CD4-positive, alpha-beta T cell treated with Interferon alpha-2 for 1 hour (primary cell): Measurements from ENCODE around the gene PACS1.
"Not testable (repeated sequence)": the region's sequence is repeated elsewhere in the genome, so short reads cannot be mapped to it uniquely, and the experiment has no call there.

Source experiments
- DNase-seq, 2 donors: peaks; one replicate each; pipeline ENCODE4 v3.0.0-alpha.2; 2020 to 2022

PACS1 gene

GRCh38 chr11:66069715-66070603 lies at the start of gene PACS1:
Gene PACS1, plus strand, starts transcription at chr11:66070272. Its CDS starts 215 bp downstream, at chr11:66070487.
- DNase-seq: peak; percentile 86 to 90

- DNase-seq: peak; percentile 10 to 65
Measured at GRCh38 chr11:66020618-66021357, 49.3 kb upstream of the PACS1 start.

GRCh38 chr11:66022401-66023185 lies 47.5 kb upstream of the PACS1 start:
- peak; percentile 67 to 78 for DNase-seq

GRCh38 chr11:66023186-66023440 lies 47.0 kb upstream of the PACS1 start:
- DNase-seq: not testable (repeated sequence)

GRCh38 chr11:66026017-66026529 lies 44.0 kb upstream of the PACS1 start, which contains the start of gene CATSPER1:
Gene CATSPER1, minus strand, starts transcription at chr11:66026479. Its CDS starts 100 bp downstream, at chr11:66026379.
- DNase-seq: no peak

- DNase-seq: no peak
Measured at GRCh38 chr11:66032957-66033735, 36.9 kb upstream of the PACS1 start.

DNA sequence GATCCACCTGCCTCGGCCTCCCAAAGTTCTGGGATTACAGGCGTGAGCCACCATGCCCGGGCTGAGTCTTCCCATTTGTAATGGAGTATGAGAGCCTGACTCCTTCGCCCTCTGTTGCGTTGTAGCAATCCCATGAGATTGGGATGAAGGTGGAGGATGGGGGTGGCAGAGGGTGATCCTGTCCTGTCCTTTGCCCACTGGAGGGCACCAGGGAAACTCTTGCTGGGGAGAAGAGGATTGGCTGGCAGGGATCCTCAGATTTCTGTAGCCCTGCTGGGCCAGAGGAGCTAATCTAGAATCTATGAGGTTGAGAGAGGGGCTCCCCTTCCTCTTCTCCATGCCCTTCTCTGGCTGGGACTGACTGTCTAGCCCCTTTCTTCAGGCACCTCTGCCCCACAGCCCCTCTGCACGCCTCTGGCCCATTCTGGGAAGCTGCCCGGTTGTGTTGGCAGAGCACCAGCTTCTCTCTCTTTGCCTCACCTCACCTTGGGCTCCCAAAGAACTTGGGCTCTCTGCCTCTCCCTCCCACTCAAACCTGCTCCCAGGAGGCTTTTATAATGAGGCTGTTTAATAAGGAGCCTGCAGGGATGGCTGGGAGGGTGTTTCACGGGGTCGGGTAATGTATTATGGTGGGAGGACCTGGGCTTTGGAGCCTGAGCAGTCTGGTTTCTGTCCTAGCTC lies 34.3 kb upstream of the PACS1 start:
- DNase-seq: no peak

DNA sequence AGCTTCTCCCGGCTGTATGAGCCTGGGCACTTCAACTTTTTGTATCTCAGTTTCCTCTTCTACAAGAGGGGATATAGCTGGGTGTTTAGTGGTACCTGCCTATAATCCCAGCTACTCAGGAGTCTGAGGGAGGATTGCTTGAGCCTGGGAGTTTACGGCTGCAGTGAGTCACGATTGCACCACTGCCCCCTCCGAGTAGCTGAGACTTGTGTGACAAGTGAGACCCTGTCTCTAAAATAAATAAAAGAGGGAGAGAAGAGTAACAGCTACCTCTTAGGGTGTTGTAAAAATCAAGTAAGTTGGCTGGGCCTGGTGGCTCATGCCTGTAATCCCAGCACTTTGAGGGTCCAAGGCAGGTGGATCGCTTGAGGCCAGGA lies 33.8 kb upstream of the PACS1 start:
- DNase-seq: no peak

- DNase-seq: no peak
Measured at GRCh38 chr11:66037327-66037726, 32.7 kb upstream of the PACS1 start.

GRCh38 chr11:66039765-66040164 lies 30.3 kb upstream of the PACS1 start:
- no peak for DNase-seq

DNA sequence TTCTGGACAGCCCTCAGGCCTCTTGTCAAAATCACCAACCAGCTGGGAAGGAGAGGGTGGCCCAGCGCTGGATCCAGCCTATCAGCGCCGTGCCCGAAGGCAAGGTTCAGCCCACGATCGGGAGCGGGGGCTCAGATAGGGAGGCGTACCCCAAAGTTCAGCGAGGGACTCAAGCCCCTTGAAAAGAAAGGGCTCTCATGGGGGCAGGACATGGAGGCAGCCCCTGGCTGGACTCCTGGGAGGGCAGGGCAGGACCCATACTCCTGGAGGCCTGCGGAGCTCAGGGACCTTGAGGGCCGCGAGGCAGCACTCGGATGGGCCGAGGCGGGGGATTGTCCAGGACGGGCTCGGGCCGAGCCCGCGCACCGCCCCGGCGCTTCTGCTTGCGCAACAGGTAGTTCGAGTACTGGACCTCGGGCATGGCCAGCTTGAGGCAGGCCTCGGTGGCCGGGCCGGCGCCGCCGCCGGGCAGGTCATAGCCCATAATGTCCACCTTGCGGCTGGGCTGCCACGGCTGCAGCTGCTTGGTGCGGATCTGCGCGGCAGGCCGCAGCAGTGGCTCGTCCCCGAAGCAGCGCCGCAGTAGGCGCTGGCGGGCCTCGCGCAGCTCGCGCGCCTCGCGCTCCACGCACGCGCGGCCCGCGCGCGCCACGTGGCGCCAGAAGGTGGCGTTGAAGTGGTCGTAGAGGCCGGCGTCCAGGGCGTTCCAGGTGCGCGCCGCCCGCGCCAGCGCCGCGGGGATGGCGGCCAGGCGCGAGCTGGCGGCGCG lies 27.7 kb upstream of the PACS1 start:
- DNase-seq: no peak

- no peak for DNase-seq
Measured at GRCh38 chr11:66042996-66043906, 26.8 kb upstream of the PACS1 start.

- DNase-seq: no peak
Measured at GRCh38 chr11:66044757-66045156, 25.3 kb upstream of the PACS1 start.

- DNase-seq: peak; percentile 80 to 87
Measured at GRCh38 chr11:66045177-66045639, 24.9 kb upstream of the PACS1 start.

GRCh38 chr11:66046901-66047300 lies 23.2 kb upstream of the PACS1 start:
- no peak for DNase-seq

DNA sequence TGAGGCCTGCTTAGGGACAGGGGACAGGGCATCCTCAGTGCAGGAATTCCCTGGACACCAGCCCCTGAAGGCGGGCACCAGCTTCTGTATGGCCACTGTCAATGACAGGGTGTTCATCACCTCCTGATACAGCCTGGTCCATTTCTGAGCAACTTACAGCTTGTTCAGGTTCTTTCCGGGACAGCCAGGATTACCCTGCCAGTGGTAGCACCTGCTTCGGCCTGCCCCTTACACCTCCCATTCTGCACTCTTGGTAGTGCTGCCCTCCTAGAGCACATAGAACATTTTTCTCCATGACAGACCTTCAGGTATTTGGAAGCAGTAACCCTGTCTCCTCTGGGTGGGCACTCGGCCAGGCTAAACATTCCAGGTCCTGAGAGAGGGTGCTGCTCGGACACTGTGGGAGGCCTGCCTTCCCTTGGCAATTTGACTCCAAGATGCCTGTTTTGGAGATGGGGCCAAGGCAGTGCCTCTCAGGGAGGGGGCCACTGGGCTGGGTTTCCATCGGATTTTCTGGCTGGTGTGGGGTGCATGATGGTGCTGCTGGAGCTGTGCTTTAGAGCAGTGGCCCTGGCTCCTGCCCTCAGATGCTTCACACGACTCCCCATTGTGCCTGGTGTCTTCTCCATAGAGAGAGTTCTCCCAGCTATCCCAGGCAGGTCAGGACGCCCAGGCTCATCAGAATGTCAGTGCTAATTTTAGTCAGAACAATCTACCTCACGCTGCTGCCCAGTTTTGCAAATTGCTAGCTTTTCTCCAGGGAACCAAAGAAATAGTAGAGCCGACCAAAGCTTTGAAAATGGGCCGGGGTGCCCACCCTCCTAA lies 22.3 kb upstream of the PACS1 start:
- no peak for DNase-seq

DNA sequence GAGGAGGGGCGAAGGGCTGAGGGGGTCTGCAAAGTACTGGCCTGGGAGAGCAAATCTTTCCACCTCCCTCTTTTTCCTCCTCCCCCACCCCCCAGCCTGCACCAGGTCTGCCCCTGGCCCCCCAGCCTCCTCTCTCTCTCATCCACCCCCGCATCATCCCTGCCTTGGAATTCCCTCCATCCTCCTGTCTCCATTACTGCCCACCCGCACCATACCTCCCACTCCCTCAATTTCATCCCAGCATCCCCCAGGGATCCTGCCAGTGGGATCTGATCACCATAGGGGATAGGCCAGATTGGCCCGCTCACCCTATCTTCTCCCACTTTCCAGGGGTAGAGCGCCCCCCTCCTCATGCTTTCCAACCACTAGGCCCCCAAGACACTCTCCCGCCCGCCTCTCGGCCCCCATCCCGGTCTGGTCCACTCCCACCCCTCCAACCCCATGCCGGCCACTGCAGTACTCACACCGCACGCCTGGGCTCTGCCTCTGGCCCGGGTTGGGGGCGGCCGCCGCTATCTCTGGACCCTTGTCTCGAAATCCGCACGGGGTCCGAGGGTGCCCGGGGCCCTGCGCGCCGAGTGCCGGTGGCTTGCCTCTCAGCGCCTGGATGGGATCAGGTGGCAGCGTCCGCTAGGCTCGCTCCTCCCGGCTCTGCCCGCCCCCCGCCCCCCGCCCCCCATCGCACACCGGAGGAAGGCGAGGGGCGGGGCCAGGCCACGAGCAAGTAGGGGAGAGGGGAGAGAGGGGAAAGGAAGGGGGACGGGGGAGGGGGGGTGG lies 21.3 kb upstream of the PACS1 start, which contains the start of gene GAL3ST3:
GAL3ST3 (minus strand) TSS at position 615 of the 777 bp plus-strand sequence. CDS start 3,746 bp downstream, outside the sequence.
- no peak for DNase-seq
